ENCODE results near the gene TMEM132D. TPM values are rescaled to one million over a fixed set of nuclear protein-coding genes. Genes with fewer than 3 reads are reported as not detected.

TMEM132D gene
- total RNA-seq, 2 donors from 2014 or later: not detected

DNA sequence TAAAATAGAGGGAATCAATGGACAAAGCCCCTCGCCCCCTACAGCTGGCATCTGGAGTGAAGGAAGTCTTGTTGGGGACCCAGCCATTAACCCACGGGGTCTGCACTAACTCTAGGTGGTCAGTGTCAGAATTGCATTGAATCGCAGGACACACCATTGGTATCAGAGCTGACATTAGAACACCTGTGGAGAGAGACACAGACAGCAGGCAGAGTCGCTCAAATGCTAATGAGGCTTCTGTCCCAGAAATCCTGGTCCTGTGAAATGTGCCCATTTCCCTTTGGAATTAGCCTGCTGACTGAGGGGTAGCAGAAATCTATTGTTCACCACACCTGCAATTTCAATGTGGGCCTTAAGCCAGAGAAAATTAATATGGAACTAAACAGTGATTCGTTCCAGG, 33.0 kb downstream of the TMEM132D start:
- H3K36me3 ChIP-seq: no peaks in the 10 kb centered on the region
- no peak overlapping the region for H3K4me3 ChIP-seq
- H3K9me3 ChIP-seq: no peaks in the 10 kb centered on the region
- TF ChIP-seq, protein P1, sequence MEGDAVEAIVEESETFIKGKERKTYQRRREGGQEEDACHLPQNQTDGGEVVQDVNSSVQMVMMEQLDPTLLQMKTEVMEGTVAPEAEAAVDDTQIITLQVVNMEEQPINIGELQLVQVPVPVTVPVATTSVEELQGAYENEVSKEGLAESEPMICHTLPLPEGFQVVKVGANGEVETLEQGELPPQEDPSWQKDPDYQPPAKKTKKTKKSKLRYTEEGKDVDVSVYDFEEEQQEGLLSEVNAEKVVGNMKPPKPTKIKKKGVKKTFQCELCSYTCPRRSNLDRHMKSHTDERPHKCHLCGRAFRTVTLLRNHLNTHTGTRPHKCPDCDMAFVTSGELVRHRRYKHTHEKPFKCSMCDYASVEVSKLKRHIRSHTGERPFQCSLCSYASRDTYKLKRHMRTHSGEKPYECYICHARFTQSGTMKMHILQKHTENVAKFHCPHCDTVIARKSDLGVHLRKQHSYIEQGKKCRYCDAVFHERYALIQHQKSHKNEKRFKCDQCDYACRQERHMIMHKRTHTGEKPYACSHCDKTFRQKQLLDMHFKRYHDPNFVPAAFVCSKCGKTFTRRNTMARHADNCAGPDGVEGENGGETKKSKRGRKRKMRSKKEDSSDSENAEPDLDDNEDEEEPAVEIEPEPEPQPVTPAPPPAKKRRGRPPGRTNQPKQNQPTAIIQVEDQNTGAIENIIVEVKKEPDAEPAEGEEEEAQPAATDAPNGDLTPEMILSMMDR (IDR thresholded peaks at IDR 0.05): no peak
- no peaks in the 10 kb centered on the region for H3K4me1 ChIP-seq
- H3K27ac ChIP-seq: no peak overlapping the region
- H3K27me3 ChIP-seq: no peaks in the 10 kb centered on the region
- no peak for DNase-seq (ENCODE audit: low spot score)

DNA sequence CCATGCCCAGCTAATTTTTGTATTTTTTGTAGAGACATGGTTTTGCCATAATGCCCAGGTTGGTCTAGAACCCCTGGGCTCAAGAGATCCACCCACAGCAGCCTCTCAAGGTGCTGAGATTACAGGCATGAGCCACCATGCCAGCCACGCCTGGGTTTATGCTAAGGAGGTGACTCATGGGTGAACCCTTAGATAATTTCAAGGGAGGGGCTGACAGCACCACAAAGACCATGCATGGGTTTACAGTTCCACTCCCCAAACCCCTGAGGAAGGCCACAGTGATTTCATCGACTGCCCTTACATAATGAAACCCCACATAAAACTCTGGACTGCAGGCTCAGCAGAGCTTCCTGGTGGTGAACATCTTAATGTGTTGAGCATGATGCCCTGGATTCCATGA, 33.7 kb downstream of the TMEM132D start:
- no peak overlapping the region for H3K4me3 ChIP-seq
- no peaks in the 10 kb centered on the region for H3K4me1 ChIP-seq
- H3K27me3 ChIP-seq: no peaks in the 10 kb centered on the region
- no peaks in the 10 kb centered on the region for H3K9me3 ChIP-seq
- H3K27ac ChIP-seq: no peak overlapping the region
- DNase-seq (ENCODE audit: low spot score): no peak
- TF ChIP-seq, protein P1 (IDR thresholded peaks at IDR 0.05): no peak
- no peaks in the 10 kb centered on the region for H3K36me3 ChIP-seq

DNA sequence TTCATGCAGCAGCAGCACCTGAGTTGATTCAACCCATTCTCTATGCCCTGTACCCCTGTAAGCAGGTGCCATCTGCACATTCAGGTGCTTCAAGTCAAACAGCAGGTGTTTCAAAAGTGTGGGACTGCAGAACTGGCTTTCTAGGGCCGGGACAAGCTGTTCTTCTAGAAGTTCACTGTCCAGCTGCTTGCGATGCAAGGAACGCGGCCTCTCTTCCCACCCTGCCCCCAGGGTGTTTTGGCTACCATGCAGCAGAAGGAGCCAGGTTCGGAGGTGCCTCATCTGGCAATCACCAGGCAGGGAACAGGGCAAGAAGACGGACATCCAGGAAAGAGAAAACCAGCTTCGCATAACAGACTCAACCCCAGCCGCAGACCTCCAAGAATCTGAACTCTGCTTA, 35.2 kb downstream of the TMEM132D start:
- DNase-seq (ENCODE audit: low spot score): no peak
- Histone ChIP-seq H3K9me3 (no peaks in the 10 kb centered on the region), H3K36me3 (no peaks in the 10 kb centered on the region), H3K4me3 (no peak overlapping the region), H3K27ac (no peak overlapping the region), H3K4me1 (no peaks in the 10 kb centered on the region), H3K27me3 (no peaks in the 10 kb centered on the region)
- TF ChIP-seq, protein P1 (IDR thresholded peaks at IDR 0.05): no peak

DNA sequence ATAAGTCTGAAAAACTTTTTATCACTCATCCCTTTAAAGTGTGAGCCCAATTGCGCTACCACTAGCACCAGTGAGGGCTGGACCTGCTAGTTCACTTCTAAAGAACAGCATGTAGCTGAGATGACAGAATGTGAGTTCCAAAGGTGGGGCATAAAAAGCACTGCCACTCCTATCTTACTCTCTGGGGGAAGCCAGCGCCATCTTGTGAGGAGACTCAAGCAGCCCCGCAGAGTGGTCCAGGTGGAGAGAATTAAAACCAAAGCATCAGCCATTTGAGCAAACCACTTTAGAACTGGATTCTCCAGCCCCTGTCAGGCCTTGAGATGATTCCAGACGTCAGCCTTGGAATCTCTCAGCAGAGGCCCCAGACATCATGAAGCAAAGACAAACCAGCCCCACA, 39.9 kb downstream of the TMEM132D start:
- H3K4me3 ChIP-seq: no peak overlapping the region
- H3K27me3 ChIP-seq: no peaks in the 10 kb centered on the region
- no peaks in the 10 kb centered on the region for H3K9me3 ChIP-seq
- H3K4me1 ChIP-seq: no peaks in the 10 kb centered on the region
- TF ChIP-seq, protein P1 (IDR thresholded peaks at IDR 0.05): no peak
- DNase-seq (ENCODE audit: low spot score): no peak
- H3K36me3 ChIP-seq: no peaks in the 10 kb centered on the region
- no peak overlapping the region for H3K27ac ChIP-seq

DNA sequence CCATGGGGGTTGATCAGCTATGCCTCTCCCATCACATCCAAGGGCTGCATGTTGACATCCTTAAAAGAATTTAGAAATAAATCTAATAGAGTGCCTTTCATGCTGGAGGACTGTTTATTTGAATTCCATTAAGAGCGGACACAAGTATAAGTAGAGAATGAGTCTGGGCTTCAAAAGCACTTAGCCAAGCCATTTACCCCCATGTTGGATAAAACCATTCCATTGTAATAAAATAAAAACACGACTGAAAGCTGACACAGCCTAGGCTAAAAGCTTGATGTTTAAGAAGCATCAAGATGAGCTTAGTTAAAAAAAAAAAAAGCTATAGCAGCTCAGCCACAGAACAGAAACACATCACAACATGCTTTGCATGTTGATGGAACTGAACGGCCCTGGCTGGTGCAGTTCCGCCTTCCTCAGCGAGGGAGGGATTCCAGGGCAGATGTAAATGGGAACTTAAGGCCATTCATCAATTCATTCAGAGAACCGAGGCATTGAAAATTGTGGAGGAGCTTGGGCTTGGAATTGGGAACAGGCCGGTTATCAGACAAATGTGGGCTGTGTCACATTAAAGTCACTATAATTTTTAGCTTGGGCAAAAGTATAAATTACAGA, 41.2 kb downstream of the TMEM132D start:
- Histone ChIP-seq H3K9me3 (no peaks in the 10 kb centered on the region), H3K4me1 (no peaks in the 10 kb centered on the region), H3K27me3 (no peaks in the 10 kb centered on the region), H3K27ac (no peak overlapping the region), H3K36me3 (no peaks in the 10 kb centered on the region), H3K4me3 (no peak overlapping the region)
- DNase-seq (ENCODE audit: low spot score): no peak
- TF ChIP-seq, protein P1 (IDR thresholded peaks at IDR 0.05): no peak

DNA sequence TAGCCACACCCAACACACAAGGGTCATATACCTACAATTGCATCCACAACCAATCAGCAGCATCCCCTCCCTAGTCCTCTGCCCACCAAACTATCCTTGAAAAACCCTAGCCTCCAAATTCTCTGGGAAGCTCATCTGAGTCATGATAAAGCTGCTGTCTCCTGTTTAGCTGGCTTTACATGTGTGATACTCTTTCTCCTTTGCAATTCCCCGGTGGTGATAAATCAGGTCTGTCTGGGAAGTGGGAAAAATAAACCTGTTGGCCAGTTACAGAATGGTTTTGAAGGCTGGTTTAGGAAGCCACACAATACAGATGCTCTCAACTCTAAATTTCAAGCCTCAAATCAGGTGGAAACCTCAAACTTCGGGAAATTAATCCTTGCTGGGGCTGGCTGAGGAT, 41.9 kb downstream of the TMEM132D start:
- DNase-seq (ENCODE audit: low spot score): no peak
- H3K27me3 ChIP-seq: no peaks in the 10 kb centered on the region
- H3K9me3 ChIP-seq: no peaks in the 10 kb centered on the region
- no peak overlapping the region for H3K27ac ChIP-seq
- H3K4me1 ChIP-seq: no peaks in the 10 kb centered on the region
- no peaks in the 10 kb centered on the region for H3K36me3 ChIP-seq
- H3K4me3 ChIP-seq: no peak overlapping the region
- TF ChIP-seq, protein P1 (IDR thresholded peaks at IDR 0.05): no peak
